ENCODE results near the gene PRKG1.

Gene PRKG1

DNA sequence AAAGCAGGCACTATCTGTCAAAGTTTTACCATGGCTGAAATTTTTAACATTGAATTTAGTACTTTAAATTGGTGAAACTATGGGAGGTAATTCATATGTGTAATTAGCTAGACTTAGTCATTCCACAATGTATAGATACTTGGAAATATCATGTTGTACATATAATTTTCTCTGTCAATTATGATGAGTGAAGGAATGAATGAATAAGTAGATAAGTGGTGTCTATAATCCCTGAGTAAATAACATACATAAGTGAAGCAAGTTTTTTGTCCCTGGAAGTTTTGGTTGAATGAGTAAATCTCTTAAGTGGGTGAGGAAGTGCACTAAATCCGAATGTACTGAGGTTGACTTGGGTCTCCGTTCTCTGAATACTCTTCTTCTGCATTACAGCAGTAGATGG is 424.1 kb downstream of the PRKG1 start:
- TF ChIP-seq, protein P1, sequence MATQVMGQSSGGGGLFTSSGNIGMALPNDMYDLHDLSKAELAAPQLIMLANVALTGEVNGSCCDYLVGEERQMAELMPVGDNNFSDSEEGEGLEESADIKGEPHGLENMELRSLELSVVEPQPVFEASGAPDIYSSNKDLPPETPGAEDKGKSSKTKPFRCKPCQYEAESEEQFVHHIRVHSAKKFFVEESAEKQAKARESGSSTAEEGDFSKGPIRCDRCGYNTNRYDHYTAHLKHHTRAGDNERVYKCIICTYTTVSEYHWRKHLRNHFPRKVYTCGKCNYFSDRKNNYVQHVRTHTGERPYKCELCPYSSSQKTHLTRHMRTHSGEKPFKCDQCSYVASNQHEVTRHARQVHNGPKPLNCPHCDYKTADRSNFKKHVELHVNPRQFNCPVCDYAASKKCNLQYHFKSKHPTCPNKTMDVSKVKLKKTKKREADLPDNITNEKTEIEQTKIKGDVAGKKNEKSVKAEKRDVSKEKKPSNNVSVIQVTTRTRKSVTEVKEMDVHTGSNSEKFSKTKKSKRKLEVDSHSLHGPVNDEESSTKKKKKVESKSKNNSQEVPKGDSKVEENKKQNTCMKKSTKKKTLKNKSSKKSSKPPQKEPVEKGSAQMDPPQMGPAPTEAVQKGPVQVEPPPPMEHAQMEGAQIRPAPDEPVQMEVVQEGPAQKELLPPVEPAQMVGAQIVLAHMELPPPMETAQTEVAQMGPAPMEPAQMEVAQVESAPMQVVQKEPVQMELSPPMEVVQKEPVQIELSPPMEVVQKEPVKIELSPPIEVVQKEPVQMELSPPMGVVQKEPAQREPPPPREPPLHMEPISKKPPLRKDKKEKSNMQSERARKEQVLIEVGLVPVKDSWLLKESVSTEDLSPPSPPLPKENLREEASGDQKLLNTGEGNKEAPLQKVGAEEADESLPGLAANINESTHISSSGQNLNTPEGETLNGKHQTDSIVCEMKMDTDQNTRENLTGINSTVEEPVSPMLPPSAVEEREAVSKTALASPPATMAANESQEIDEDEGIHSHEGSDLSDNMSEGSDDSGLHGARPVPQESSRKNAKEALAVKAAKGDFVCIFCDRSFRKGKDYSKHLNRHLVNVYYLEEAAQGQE (IDR thresholded peaks at IDR 0.05; ENCODE audit: low read depth) = no peak
- TF ChIP-seq CEBPB (IDR thresholded peaks at IDR 0.05) (no peak), FOXM1 (IDR thresholded peaks at IDR 0.05; ENCODE audit: borderline replicate concordance, low read depth) (no peak), TEAD4 (IDR thresholded peaks at IDR 0.05) (no peak), NFIC (IDR thresholded peaks at IDR 0.05) (no peak), YY1 (IDR thresholded peaks at IDR 0.05; ENCODE audit: low read depth) (no peak), ZBTB7A (IDR thresholded peaks at IDR 0.05; ENCODE audit: low read depth) (no peak)

DNA sequence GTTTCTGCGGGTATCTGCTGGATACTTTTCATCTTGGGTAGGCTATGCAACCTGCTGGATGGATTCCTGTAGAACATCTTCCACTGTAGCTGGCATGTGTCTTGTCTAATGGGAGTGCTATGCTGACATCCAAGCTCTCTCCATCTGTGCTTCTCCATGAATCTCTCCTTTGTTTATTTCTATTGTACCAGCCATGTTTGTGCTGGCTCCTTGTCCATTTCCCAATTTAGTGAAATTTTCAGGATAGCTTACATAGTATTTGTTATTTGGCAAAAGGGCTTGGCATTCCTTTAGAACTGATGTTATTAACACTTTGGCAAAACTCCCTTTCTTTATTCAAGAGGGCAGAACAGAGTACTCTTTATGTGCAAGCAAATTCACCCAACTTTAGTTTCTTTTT is 427.1 kb downstream of the PRKG1 start:
- TF ChIP-seq, protein P2, sequence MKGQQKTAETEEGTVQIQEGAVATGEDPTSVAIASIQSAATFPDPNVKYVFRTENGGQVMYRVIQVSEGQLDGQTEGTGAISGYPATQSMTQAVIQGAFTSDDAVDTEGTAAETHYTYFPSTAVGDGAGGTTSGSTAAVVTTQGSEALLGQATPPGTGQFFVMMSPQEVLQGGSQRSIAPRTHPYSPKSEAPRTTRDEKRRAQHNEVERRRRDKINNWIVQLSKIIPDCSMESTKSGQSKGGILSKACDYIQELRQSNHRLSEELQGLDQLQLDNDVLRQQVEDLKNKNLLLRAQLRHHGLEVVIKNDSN (IDR thresholded peaks at IDR 0.05) = no peak
- TF ChIP-seq NFIC (IDR thresholded peaks at IDR 0.05) (no peak), FOXM1 (IDR thresholded peaks at IDR 0.05; ENCODE audit: borderline replicate concordance, low read depth) (no peak), YY1 (IDR thresholded peaks at IDR 0.05; ENCODE audit: low read depth) (no peak), CREB1 (IDR thresholded peaks at IDR 0.05; ENCODE audit: low read depth) (no peak), ZBTB7A (IDR thresholded peaks at IDR 0.05; ENCODE audit: low read depth) (no peak), TEAD4 (IDR thresholded peaks at IDR 0.05) (no peak), CEBPB (IDR thresholded peaks at IDR 0.05) (no peak), RAD21 (IDR thresholded peaks at IDR 0.05; ENCODE audit: low read depth) (no peak), TCF12 (IDR thresholded peaks at IDR 0.05; ENCODE audit: low read depth) (no peak), TAF1 (IDR thresholded peaks at IDR 0.05; ENCODE audit: low read depth) (no peak)
- TF ChIP-seq, protein P3, sequence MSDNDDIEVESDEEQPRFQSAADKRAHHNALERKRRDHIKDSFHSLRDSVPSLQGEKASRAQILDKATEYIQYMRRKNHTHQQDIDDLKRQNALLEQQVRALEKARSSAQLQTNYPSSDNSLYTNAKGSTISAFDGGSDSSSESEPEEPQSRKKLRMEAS (IDR thresholded peaks at IDR 0.05) = no peak
- TF ChIP-seq, protein P1 (IDR thresholded peaks at IDR 0.05; ENCODE audit: low read depth) = no peak

DNA sequence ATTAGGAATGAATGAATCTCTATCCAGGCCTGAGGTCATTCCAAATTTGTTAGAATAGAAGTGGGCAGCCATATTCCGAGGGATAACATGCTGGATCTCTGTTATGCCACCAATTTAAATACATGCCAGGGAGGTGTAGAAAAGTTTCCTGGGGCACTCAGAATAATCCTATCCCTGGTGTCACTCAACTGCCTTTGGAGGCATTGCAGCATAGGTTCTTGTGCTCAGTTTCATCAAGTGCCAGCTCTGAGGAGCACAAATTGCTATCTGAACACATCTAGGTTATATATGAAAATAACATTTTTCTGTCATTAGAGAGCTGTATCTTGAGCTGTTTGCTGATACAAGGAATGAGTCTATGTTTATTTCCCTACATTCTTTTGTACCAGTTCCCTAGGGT is 427.8 kb downstream of the PRKG1 start:
- no peak for TF ChIP-seq RAD21 (IDR thresholded peaks at IDR 0.05; ENCODE audit: low read depth)
- TF ChIP-seq NFIC (IDR thresholded peaks at IDR 0.05) = no peak
- no peak for TF ChIP-seq YY1 (IDR thresholded peaks at IDR 0.05; ENCODE audit: low read depth)
- TF ChIP-seq, protein P3 (IDR thresholded peaks at IDR 0.05) = no peak
- TF ChIP-seq TEAD4 (IDR thresholded peaks at IDR 0.05) = no peak
- TF ChIP-seq, protein P2 (IDR thresholded peaks at IDR 0.05) = no peak
- no peak for TF ChIP-seq EP300 (IDR thresholded peaks at IDR 0.05; ENCODE audit: borderline replicate concordance)
- no peak for TF ChIP-seq TCF12 (IDR thresholded peaks at IDR 0.05; ENCODE audit: low read depth)
- TF ChIP-seq TAF1 (IDR thresholded peaks at IDR 0.05; ENCODE audit: low read depth) = no peak
- TF ChIP-seq, protein P1 (IDR thresholded peaks at IDR 0.05; ENCODE audit: low read depth) = no peak
- no peak for TF ChIP-seq CEBPB (IDR thresholded peaks at IDR 0.05)
- no peak for TF ChIP-seq EGR1 (IDR thresholded peaks at IDR 0.05)
- no peak for TF ChIP-seq FOXM1 (IDR thresholded peaks at IDR 0.05; ENCODE audit: borderline replicate concordance, low read depth)
- TF ChIP-seq ZBTB7A (IDR thresholded peaks at IDR 0.05; ENCODE audit: low read depth) = no peak
- no peak for TF ChIP-seq CREB1 (IDR thresholded peaks at IDR 0.05; ENCODE audit: low read depth)

DNA sequence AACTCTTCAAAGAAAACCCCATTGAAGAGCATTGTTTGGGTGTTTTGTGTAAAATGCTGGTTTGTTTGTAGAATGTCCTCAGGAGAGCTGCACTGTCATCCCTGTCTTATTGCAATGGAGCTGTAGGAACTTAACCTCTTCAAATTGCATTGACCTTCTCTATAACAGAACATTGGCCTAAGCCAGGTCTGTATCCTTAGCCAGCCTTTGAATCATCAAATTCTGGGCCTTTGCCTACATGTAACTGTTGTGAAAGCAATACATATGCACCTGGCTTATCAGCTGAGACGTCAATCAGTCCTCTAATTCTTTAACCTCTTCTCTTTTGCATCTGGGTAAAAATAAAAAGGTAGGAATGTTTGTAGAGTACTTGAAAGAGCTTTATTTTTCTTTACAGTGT is 429.1 kb downstream of the PRKG1 start:
- TF ChIP-seq YY1 (IDR thresholded peaks at IDR 0.05; ENCODE audit: low read depth) = no peak

DNA sequence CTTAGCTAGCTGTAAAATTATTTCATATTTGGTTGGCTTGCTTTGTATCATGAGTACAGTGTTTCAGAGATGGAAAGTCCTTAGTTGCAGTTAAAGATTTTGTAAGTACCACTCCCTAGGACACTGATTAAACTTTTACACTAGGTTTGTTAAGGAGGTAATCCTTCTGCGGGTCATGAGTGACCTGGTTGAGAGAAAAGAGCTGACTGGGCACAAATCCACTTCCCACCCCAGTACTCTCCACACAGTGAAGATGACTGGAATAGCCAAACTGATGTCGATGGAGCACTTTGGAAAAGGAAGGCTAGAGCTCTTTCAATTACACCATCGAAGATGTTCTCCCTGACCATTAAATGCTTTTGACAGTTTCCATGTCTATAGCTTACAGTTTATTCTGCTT is 433.2 kb downstream of the PRKG1 start:
- TF ChIP-seq, protein P2 (IDR thresholded peaks at IDR 0.05) = no peak
- no peak for TF ChIP-seq TAF1 (IDR thresholded peaks at IDR 0.05; ENCODE audit: low read depth)
- TF ChIP-seq RAD21 (IDR thresholded peaks at IDR 0.05; ENCODE audit: low read depth) = no peak
- TF ChIP-seq YY1 (IDR thresholded peaks at IDR 0.05; ENCODE audit: low read depth) = no peak
- TF ChIP-seq CEBPB (IDR thresholded peaks at IDR 0.05) = no peak
- TF ChIP-seq CREB1 (IDR thresholded peaks at IDR 0.05; ENCODE audit: low read depth) = no peak
- no peak for TF ChIP-seq FOXM1 (IDR thresholded peaks at IDR 0.05; ENCODE audit: borderline replicate concordance, low read depth)

Data from Ishikawa (cell line).